K562 (cell line): ENCODE data around the gene RBM5. TPM values are rescaled to one million over a fixed set of nuclear protein-coding genes. Genes with fewer than 3 reads are reported as not detected.

Experiments used
- BRF1 ChIP-seq: IDR thresholded peaks from 3 replicates; pipeline ENCODE4 v1.6.1; 2011; ENCODE audit warnings: borderline replicate concordance, mild to moderate bottlenecking; ENCODE audit not compliant: insufficient read length; ENCODE audit errors: extremely low read depth
- CHD2 ChIP-seq: IDR thresholded peaks from 2 replicates; pipeline ENCODE4 v1.6.1; 2011; ENCODE audit warnings: low read depth, low read length
- CLOCK ChIP-seq: fragments of 250-450 bp; sonication (Bioruptor Pico); IDR thresholded peaks from 2 replicates; pipeline ENCODE4 v1.4.0; 2020; ENCODE audit warnings: mild to moderate bottlenecking, moderate library complexity, borderline replicate concordance
- DIDO1 ChIP-seq: fragments of 450-650 bp; IDR thresholded peaks from 2 replicates; pipeline ENCODE4 v1.6.1; 2016; ENCODE audit warnings: low read depth, missing biosample characterization, missing genetic modification characterization
- FOSL1 ChIP-seq: fragments of 200-800 bp; sonication (Bioruptor generic); conservative IDR thresholded peaks from 2 replicates; pipeline ENCODE4 v1.6.1; 2016; ENCODE audit warnings: missing genetic modification characterization, missing compliant biosample characterization
- GTF2B ChIP-seq: IDR thresholded peaks from 2 replicates; pipeline ENCODE4 v1.6.1; 2011; ENCODE audit not compliant: insufficient read length; ENCODE audit errors: extremely low read depth
- PTTG1 ChIP-seq: fragments of 450-650 bp; IDR thresholded peaks from 2 replicates; pipeline ENCODE4 v1.6.1; 2016; ENCODE audit warnings: low read depth, mild to moderate bottlenecking, missing genetic modification characterization, missing compliant biosample characterization
- SIX5 ChIP-seq, 2 experiments: IDR thresholded peaks; 2 replicates each; pipeline ENCODE4 v1.6.1; 2011; ENCODE audit warnings: low read length in 2 of 2, borderline replicate concordance in 1 of 2, low read depth in 1 of 2, mild to moderate bottlenecking in 1 of 2, moderate library complexity in 1 of 2; ENCODE audit not compliant: insufficient read depth in 1 of 2
- TAF7 ChIP-seq: fragments of 450-650 bp; IDR thresholded peaks from 2 replicates; pipeline ENCODE4 v1.6.1; 2016; ENCODE audit warnings: missing genetic modification characterization, missing compliant biosample characterization
- THAP7 ChIP-seq: fragments of 250-450 bp; sonication (Bioruptor Pico); IDR thresholded peaks from 2 replicates; pipeline ENCODE4 v1.5.0; 2021
- ZBTB40 ChIP-seq, 2 experiments: fragments of 450-650 bp in 1 of 2; sonication (generic) in 1 of 2; formaldehyde crosslinking in 1 of 2; IDR thresholded peaks; 2 replicates each; pipeline versions ENCODE4 v1.7.1 to v1.9.0; 2016 to 2022; ENCODE audit warnings: inconsistent platforms in 1 of 2, mild to moderate bottlenecking in 1 of 2, missing genetic modification reagents in 1 of 2
- ZKSCAN3 ChIP-seq: fragments of 250-450 bp; sonication (Bioruptor Pico); IDR thresholded peaks from 2 replicates; pipeline ENCODE4 v1.4.0; 2020
- ZNF124 ChIP-seq: sonication (generic); formaldehyde crosslinking; IDR thresholded peaks from 2 replicates; pipeline ENCODE4 v1.8.1; 2022; ENCODE audit warnings: missing genetic modification reagents
- ZNF184 ChIP-seq: sonication (generic); formaldehyde crosslinking; IDR thresholded peaks from 2 replicates; pipeline ENCODE4 v1.5.0; 2020; ENCODE audit warnings: missing genetic modification reagents
- polyA plus RNA-seq, 8 experiments: library from polyadenylated mRNA; depleted of rRNA in 4 of 8; stranded (reverse) in 5 of 8; unstranded in 3 of 8; fragments of >200 nt; fragmentation: Nextera tagmentation in 2 of 8; fragmentation: Illumina TruSeq in 1 of 8; extraction: Ambion mirVana in 2 of 8; extraction: Trizol in 1 of 8; gene quantifications; 2 replicates each; pipeline versions ENCODE4 v1.2.1 to v1.2.3, GENCODE V29; 2011 to 2014; ENCODE audit warnings: inconsistent platforms in 1 of 8, missing spikeins in 1 of 8
- total RNA-seq, 7 experiments: library from RNA; depleted of rRNA in 6 of 7; stranded (reverse); fragments of >200 nt in 6 of 7; fragmentation: Illumina TruSeq in 2 of 7; extraction: Trizol in 2 of 7; gene quantifications; 2 replicates each; pipeline versions ENCODE4 v1.2.1 to v1.2.3, GENCODE V29; 2011 to 2021; ENCODE audit warnings: low replicate concordance in 1 of 7

The RBM5 gene
- total and polyA plus RNA-seq, 9 of the 15 experiments (the other 6 are each of a cell fraction or from before 2014, with no cell fraction given), result 24.5 to 153 (median 81.6) TPM

GRCh38 chr3:50154840-50155490, 66.2 kb downstream of the RBM5 start, which contains the start of gene SEMA3F (continued):
- TF ChIP-seq ZBTB40 (IDR thresholded peaks at IDR 0.05) (no peak), ZBTB40 (CRISPR knock-in tag; IDR thresholded peaks at IDR 0.05) (no peak), BRF1 (no peak), THAP7 (CRISPR knock-in tag) (no peak), ZNF184 (CRISPR knock-in tag) (no peak), DIDO1 (no peak), ZKSCAN3 (no peak), SIX5 (IDR thresholded peaks at IDR 0.05; ENCODE audit: borderline replicate concordance in 1 of 2, insufficient read depth in 1 of 2, low read depth in 1 of 2, low read length in 2 of 2) (no peak), PTTG1 (tag) (no peak), CHD2 (peak; percentile 43; the same call in 1 of the 2 replicates), CLOCK (CRISPR knock-in tag) (no peak), TAF7 (tag) (no peak), FOSL1 (tag) (no peak), ZNF124 (CRISPR knock-in tag) (no peak), GTF2B (no peak)
